Mesothelial cell of epicardium (in vitro differentiated cells): ENCODE data around the gene BEST2. TPM values are rescaled to one million over a fixed set of nuclear protein-coding genes. Genes with fewer than 3 reads are reported as not detected.

Experiments used
- DNase-seq, 2 experiments: peaks; one replicate each; pipeline ENCODE4 v3.0.0; 2021; ENCODE audit warnings: low spot score in 2 of 2; ENCODE audit not compliant: unreplicated experiment in 2 of 2
- H3K27ac Mint-ChIP-seq: 2 replicates; pipeline ENCODE4 v1.8.0; 2021; ENCODE audit warnings: mixed read lengths
- H3K27me3 Mint-ChIP-seq: 2 replicates; pipeline ENCODE4 v1.8.0; 2021; ENCODE audit warnings: low read depth, mixed read lengths
- H3K36me3 Mint-ChIP-seq: 2 replicates; pipeline ENCODE4 v1.8.0; 2021; ENCODE audit warnings: mixed read lengths
- H3K4me1 Mint-ChIP-seq: 2 replicates; pipeline ENCODE4 v1.8.0; 2021; ENCODE audit warnings: mixed read lengths
- H3K4me3 Mint-ChIP-seq: 2 replicates; pipeline ENCODE4 v1.8.0; 2021; ENCODE audit warnings: mild to moderate bottlenecking, moderate library complexity, mixed read lengths
- H3K9me3 Mint-ChIP-seq: 2 replicates; pipeline ENCODE4 v1.8.0; 2021; ENCODE audit warnings: mixed read lengths
- total RNA-seq: library from RNA; stranded (reverse); gene quantifications from 3 replicates; pipeline ENCODE4 v1.2.1, GENCODE V29; 2021
- TF ChIP-seq, protein P1 (sequence below): fragments of 200-600 bp; sonication (generic); IDR thresholded peaks from one replicate; pipeline ENCODE4 v1.5.0; 2021; ENCODE audit warnings: antibody characterized with exemption; ENCODE audit not compliant: unreplicated experiment

The BEST2 gene
- total RNA-seq, 1 donor from 2014 or later: not detected

DNA sequence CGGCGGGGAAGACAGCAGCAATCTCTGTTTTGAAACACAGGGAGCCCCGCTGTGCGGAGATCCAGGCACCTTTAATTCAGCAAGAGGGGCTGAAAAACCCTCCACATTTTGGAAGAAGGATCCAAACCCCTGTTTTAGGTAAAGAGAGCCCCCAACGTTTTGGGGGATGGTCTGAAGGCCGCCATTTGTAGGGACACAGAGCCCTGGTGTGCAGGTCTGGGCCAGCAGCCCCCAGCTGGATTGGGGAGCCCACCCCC, 27.2 kb downstream of the BEST2 start:
- peaks cover 32% of the 10 kb centered on the region for H3K4me1 Mint-ChIP-seq
- TF ChIP-seq, protein P1, sequence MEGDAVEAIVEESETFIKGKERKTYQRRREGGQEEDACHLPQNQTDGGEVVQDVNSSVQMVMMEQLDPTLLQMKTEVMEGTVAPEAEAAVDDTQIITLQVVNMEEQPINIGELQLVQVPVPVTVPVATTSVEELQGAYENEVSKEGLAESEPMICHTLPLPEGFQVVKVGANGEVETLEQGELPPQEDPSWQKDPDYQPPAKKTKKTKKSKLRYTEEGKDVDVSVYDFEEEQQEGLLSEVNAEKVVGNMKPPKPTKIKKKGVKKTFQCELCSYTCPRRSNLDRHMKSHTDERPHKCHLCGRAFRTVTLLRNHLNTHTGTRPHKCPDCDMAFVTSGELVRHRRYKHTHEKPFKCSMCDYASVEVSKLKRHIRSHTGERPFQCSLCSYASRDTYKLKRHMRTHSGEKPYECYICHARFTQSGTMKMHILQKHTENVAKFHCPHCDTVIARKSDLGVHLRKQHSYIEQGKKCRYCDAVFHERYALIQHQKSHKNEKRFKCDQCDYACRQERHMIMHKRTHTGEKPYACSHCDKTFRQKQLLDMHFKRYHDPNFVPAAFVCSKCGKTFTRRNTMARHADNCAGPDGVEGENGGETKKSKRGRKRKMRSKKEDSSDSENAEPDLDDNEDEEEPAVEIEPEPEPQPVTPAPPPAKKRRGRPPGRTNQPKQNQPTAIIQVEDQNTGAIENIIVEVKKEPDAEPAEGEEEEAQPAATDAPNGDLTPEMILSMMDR: no peak
- DNase-seq: no peak
- H3K4me3 Mint-ChIP-seq: peak overlapping the region; percentile 73
- no peaks in the 10 kb centered on the region for H3K36me3 Mint-ChIP-seq
- H3K27me3 Mint-ChIP-seq: no peaks in the 10 kb centered on the region
- peak overlapping the region; percentile 96 for H3K27ac Mint-ChIP-seq
- no peaks in the 10 kb centered on the region for H3K9me3 Mint-ChIP-seq

DNA sequence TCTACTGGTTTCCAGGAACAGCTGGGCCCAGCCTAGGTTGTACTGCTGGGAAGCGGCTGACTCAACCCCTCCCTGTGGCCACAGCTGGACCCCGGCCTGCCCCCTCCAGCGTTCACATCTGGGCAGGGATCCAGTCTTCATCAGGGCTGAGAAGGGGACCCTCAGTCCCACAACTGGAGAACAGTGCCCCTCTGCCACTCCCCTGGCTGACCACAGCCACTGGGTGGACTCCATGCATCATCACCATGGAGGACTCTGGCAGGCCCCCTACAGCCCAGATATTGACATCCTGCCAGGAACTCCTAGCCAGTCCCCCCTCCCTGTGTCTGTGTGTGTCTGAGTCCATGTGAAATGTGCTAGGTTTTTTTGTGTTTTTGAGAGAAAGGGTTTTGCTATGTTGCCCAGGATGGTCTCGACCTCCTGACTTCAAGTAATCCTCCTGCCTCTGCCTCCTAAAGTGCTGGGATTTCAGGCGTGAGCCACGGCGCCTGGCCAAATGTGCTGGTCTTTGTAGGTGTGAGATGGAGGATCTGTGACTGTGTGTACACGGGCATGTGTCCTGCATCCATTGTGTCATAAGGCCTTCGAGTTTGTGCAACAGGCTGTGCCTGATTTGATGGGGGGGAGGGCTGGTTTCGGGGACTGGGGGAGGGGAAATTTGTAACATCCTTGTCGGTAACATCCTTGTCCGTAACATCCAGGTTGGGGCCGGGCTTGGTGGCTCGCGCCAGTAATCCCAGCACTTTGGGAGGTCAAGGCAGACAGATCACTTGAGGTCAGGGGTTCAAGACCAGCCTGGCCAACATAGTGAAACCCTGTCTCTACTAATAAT, 27.8 kb downstream of the BEST2 start:
- TF ChIP-seq, protein P1: no peak
- Mint-ChIP-seq H3K27ac (peak overlapping the region; percentile 96), H3K36me3 (no peaks in the 10 kb centered on the region), H3K4me1 (peaks cover 32% of the 10 kb centered on the region), H3K9me3 (no peaks in the 10 kb centered on the region), H3K27me3 (no peaks in the 10 kb centered on the region), H3K4me3 (peak overlapping the region; percentile 73)
- DNase-seq: peak in 1 of 2 experiments; percentile 55

DNA sequence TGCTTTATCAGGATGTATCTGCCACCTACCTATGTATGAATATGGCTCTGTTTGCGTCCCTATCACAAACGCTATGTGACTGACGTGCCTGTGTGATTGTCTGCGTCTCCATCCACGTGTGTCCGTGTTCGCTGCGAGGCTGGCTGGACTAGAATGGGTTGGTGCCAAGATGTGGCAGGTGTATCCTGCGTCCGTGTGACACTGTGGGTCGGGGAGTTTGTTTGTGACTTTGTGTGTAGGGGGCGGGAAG, 30.5 kb downstream of the BEST2 start:
- peak overlapping the region; percentile 97 for H3K27ac Mint-ChIP-seq
- H3K9me3 Mint-ChIP-seq: no peaks in the 10 kb centered on the region
- H3K4me3 Mint-ChIP-seq: peak overlapping the region; percentile 78
- H3K4me1 Mint-ChIP-seq: peaks cover 28% of the 10 kb centered on the region
- TF ChIP-seq, protein P1: no peak
- no peak for DNase-seq
- H3K36me3 Mint-ChIP-seq: no peaks in the 10 kb centered on the region
- H3K27me3 Mint-ChIP-seq: no peaks in the 10 kb centered on the region

DNA sequence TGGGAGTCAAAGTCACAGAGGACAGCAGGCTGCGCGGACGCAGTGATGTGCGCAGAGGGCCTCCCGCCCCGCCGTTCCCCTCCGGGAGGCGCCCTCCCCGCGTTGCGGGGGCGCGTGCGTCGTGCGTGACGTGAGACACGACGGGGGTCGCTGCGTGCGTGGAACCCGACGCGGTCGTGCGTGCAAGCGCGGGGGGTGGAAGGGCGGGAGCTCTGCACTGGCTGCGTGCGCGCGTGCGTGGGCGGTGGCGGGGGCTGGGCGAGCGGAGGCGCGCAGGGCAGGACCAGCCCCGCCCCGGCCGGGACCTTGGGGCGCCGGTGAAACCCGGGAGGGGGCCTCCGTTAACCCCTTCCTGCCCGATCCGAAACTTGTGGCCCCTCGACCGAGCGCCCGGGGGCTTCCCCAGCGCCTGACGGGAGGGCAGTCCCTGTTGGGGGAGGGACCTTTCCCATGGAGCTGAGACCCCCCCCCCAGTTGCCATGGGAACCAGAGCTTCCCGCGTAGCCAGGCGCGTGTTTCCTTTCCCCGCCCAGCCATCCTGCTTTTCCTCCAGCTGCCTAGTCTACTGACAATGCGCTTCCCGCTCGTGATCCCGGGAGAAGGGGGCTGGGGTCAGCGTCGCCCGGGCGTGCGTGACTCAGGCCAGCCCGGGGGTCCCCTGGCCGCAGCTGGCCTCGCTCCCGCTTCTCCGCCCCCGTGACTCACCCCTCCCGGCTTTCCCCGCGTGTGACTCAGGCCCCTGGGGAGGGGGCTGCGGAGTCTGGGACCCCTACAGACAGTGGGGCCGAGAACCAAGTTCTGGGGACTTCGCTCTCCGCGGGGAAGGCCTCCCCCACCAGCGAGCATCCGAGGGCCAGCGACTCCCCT, 31.1 kb downstream of the BEST2 start:
- Mint-ChIP-seq H3K36me3 (no peaks in the 10 kb centered on the region), H3K4me3 (peak overlapping the region; percentile 78), H3K4me1 (peaks cover 24% of the 10 kb centered on the region), H3K27me3 (no peaks in the 10 kb centered on the region), H3K9me3 (no peaks in the 10 kb centered on the region), H3K27ac (peak overlapping the region; percentile 97)
- TF ChIP-seq, protein P1: no peak
- DNase-seq: peak; percentile 65 to 76

DNA sequence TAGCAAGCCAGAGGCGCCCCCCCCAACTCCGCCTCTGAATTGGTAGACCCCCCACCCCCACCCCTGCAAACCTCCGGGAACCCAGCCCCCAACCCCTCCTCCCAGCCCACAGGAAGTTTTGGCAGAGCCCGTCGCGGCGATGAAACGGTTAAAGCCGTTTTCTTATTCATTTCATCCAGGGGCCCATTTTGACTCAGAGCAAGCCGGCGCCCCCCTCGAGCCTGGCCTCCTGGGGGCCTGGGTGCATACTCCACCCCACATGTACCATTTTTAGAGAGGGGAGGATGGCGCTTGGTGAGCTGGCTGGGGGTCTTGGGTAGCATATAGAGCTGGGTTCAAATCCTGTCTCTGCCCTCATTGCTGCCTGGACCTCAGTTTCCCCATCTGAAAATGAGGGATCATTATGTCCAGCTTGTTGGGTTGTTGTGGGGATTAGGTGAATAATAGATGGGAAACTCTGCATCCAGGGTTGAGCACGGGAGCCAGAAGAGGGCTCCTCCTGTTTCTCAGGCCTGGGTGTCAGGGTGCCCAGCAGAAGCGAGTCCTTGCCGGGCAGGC, 31.8 kb downstream of the BEST2 start:
- no peak for DNase-seq
- H3K4me1 Mint-ChIP-seq: peaks cover 27% of the 10 kb centered on the region
- TF ChIP-seq, protein P1: no peak
- H3K27me3 Mint-ChIP-seq: no peaks in the 10 kb centered on the region
- H3K4me3 Mint-ChIP-seq: peak overlapping the region; percentile 63
- H3K36me3 Mint-ChIP-seq: no peaks in the 10 kb centered on the region
- H3K27ac Mint-ChIP-seq: peak overlapping the region; percentile 85
- H3K9me3 Mint-ChIP-seq: no peaks in the 10 kb centered on the region
